K562 (cell line): Measurements from ENCODE around the gene ENTPD6. TPM values are rescaled to one million over a fixed set of nuclear protein-coding genes. Genes with fewer than 3 reads are reported as not detected.

Experiments used
- ATAC-seq: fragments of 200-7000 bp; cut with Tn5 transposase; 3 replicates; pipeline ENCODE4 v1.9.1; 2020; ENCODE audit warnings: moderate library complexity
- BruUV-seq: library from RNA; stranded (reverse); fragments of 400-500 nt; replicated peaks from 2 replicates; lab custom pipeline; 2021; lab: Mats Ljungman, UMichigan
- CTCF ChIA-PET: fragments of 300-600 bp; formaldehyde crosslinking; extraction: SDS; loops from one replicate; lab custom pipeline; 2021; ENCODE audit warnings: low intra/inter-chr PET ratio; lab: Yijun Ruan, JAX
- POLR2A ChIA-PET: fragments of 300-600, 350-650 bp; sonication (Branson Sonifier 250); formaldehyde crosslinking; extraction: SDS; loops from one replicate; lab custom pipeline; 2021; ENCODE audit warnings: antibody characterized with exemption, inconsistent platforms; lab: Yijun Ruan, JAX
- DNase-seq, 4 experiments: peaks; one replicate each; pipeline versions ENCODE4 v3.0.0 to v3.0.0-alpha.2; 2011 to 2018; ENCODE audit warnings: low spot score in 3 of 4, mixed read lengths in 3 of 4; ENCODE audit errors: extremely low read depth in 1 of 4
- FAIRE-seq: peaks from 2 replicates; lab custom pipeline; 2011; peaks lifted over from hg19 to GRCh38; lab: Jason Lieb, UNC
- H2AFZ ChIP-seq: 2 replicates; pipeline ENCODE4 v1.6.0; 2011; ENCODE audit warnings: low read depth, low read length, control low read depth, inconsistent platforms
- H3K27ac ChIP-seq: fragments of 200-600 bp; 3 replicates; pipeline ENCODE4 v1.8.0; 2011; ENCODE audit warnings: low read depth, mild to moderate bottlenecking, control low read depth, inconsistent platforms, low read length, moderate library complexity, mixed read lengths; ENCODE audit errors: extremely low read depth
- H3K27me3 ChIP-seq, 2 experiments: fragments of 300-600 bp in 1 of 2; 2 replicates in 1 of 2; 3 replicates in 1 of 2; pipeline versions ENCODE4 v1.6.0 to v1.8.0; 2011; ENCODE audit warnings: inconsistent platforms in 2 of 2, low read length in 2 of 2, mild to moderate bottlenecking in 1 of 2, mixed read lengths in 1 of 2, moderate library complexity in 1 of 2; ENCODE audit not compliant: control insufficient read depth in 2 of 2, insufficient read depth in 2 of 2
- H3K36me3 ChIP-seq: fragments of 300-600 bp; 3 replicates; pipeline ENCODE4 v1.8.0; 2011; ENCODE audit warnings: mild to moderate bottlenecking, low read length, inconsistent platforms; ENCODE audit not compliant: control insufficient read depth, insufficient read depth
- H3K4me1 ChIP-seq, 2 experiments: fragments of 200-600 bp in 1 of 2; replicated peaks in 1 of 2; 2 replicates in 1 of 2; 3 replicates in 1 of 2; pipeline versions ENCODE4 v1.5.1 to v1.8.0; 2011; ENCODE audit warnings: inconsistent platforms in 2 of 2, low read length in 2 of 2, mild to moderate bottlenecking in 1 of 2, mixed read lengths in 1 of 2, moderate library complexity in 1 of 2; ENCODE audit not compliant: control insufficient read depth in 2 of 2, insufficient read depth in 2 of 2
- H3K4me2 ChIP-seq: 2 replicates; pipeline ENCODE4 v1.6.1; 2011; ENCODE audit warnings: low read length, control low read depth, inconsistent platforms, mixed read lengths; ENCODE audit not compliant: insufficient read depth
- H3K4me3 ChIP-seq: fragments of 200-600 bp; sonication (generic), shearing (Covaris generic); 2 replicates; pipeline ENCODE4 v1.5.1; 2016; ENCODE audit warnings: control low read depth, inconsistent platforms
- H3K79me2 ChIP-seq: fragments of 200-600 bp; 3 replicates; pipeline ENCODE4 v1.8.0; 2011; ENCODE audit warnings: low read length, inconsistent platforms; ENCODE audit not compliant: control insufficient read depth, insufficient read depth
- H3K9ac ChIP-seq, 2 experiments: 2 replicates each; pipeline versions ENCODE4 v1.6.0 to v1.6.1; 2011; ENCODE audit warnings: low read depth in 2 of 2, low read length in 2 of 2, control low read depth in 1 of 2, inconsistent platforms in 1 of 2, mild to moderate bottlenecking in 1 of 2, mixed read lengths in 1 of 2; ENCODE audit not compliant: insufficient read depth in 1 of 2
- H3K9me1 ChIP-seq: one replicate; pipeline ENCODE4 v1.6.0; 2011; ENCODE audit warnings: inconsistent platforms, mild to moderate bottlenecking, low read length, moderate library complexity; ENCODE audit not compliant: control insufficient read depth, insufficient read depth
- H3K9me3 ChIP-seq: replicated peaks from 2 replicates; pipeline ENCODE4 v1.5.1; 2011; ENCODE audit warnings: low read depth, low read length, inconsistent platforms; ENCODE audit not compliant: control insufficient read depth, insufficient read depth
- H4K20me1 ChIP-seq: replicated peaks from 2 replicates; pipeline ENCODE4 v1.6.1; 2011; ENCODE audit warnings: low read length, inconsistent platforms, mixed read lengths; ENCODE audit not compliant: control insufficient read depth, insufficient read depth
- KAT8 ChIP-seq: fragments of 450-650 bp; IDR thresholded peaks from 2 replicates; pipeline ENCODE4 v1.6.1; 2016; ENCODE audit warnings: low read depth, mild to moderate bottlenecking
- MAFG ChIP-seq: fragments of 450-650 bp; conservative IDR thresholded peaks from 2 replicates; pipeline ENCODE4 v1.6.1; 2016; ENCODE audit warnings: missing genetic modification characterization, missing compliant biosample characterization
- MEF2A ChIP-seq: IDR thresholded peaks from 2 replicates; pipeline ENCODE4 v1.6.1; 2011; ENCODE audit warnings: low read depth, mild to moderate bottlenecking, low read length, moderate library complexity; ENCODE audit not compliant: control insufficient read depth
- PHB2 ChIP-seq: fragments of 450-650 bp; IDR thresholded peaks from 2 replicates; pipeline ENCODE4 v1.6.1; 2017; ENCODE audit warnings: low read depth
- ZBTB7A ChIP-seq: IDR thresholded peaks from 2 replicates; pipeline ENCODE4 v1.6.1; 2011; ENCODE audit warnings: low read depth, mild to moderate bottlenecking, low read length, moderate library complexity, borderline replicate concordance; ENCODE audit not compliant: control insufficient read depth
- ZNF431 ChIP-seq: sonication (generic); formaldehyde crosslinking; IDR thresholded peaks from 2 replicates; pipeline ENCODE4 v1.8.0; 2022; ENCODE audit warnings: mild to moderate bottlenecking, missing genetic modification reagents
- ZNF586 ChIP-seq: fragments of 450-650 bp; formaldehyde crosslinking; conservative IDR thresholded peaks from 2 replicates; pipeline ENCODE4 v1.4.0; 2020; ENCODE audit warnings: mild to moderate bottlenecking, moderate library complexity
- WGBS: fragments of 100-300 bp; shearing (Covaris generic); methylation state at CpG from one replicate; pipeline ENCODE4 v1.1.6; 2016; ENCODE audit warnings: low coverage, mixed read lengths; ENCODE audit not compliant: insufficient coverage; ENCODE audit errors: missing lambda C conversion rate; 5-methylcytosine and 5-hydroxymethylcytosine counted together
- in situ Hi-C: fragments of 300-500 bp; cut with MboI; formaldehyde crosslinking; loops from 4 replicates; pipeline ENCODE4 v1.15.0; 2018; ENCODE audit warnings: inconsistent platforms, mixed read lengths
- intact Hi-C: fragments of 100-400 bp; cut with micrococcal nuclease; formaldehyde crosslinking; loops from 2 replicates; pipeline ENCODE4 v1.14.2; 2022
- polyA plus RNA-seq, 8 experiments: library from polyadenylated mRNA; depleted of rRNA in 4 of 8; stranded (reverse) in 5 of 8; unstranded in 3 of 8; fragments of >200 nt; fragmentation: Nextera tagmentation in 2 of 8; fragmentation: Illumina TruSeq in 1 of 8; extraction: Ambion mirVana in 2 of 8; extraction: Trizol in 1 of 8; gene quantifications; 2 replicates each; pipeline versions ENCODE4 v1.2.1 to v1.2.3, GENCODE V29; 2011 to 2014; ENCODE audit warnings: inconsistent platforms in 1 of 8, missing spikeins in 1 of 8
- total RNA-seq, 7 experiments: library from RNA; depleted of rRNA in 6 of 7; stranded (reverse); fragments of >200 nt in 6 of 7; fragmentation: Illumina TruSeq in 2 of 7; extraction: Trizol in 2 of 7; gene quantifications; 2 replicates each; pipeline versions ENCODE4 v1.2.1 to v1.2.3, GENCODE V29; 2011 to 2021; ENCODE audit warnings: low replicate concordance in 1 of 7
- TF ChIP-seq, protein P1 (sequence below), 2 experiments: IDR thresholded peaks in 1 of 2; conservative IDR thresholded peaks in 1 of 2; 2 replicates each; pipeline ENCODE4 v1.6.1; 2016; ENCODE audit warnings: low read depth in 2 of 2, mild to moderate bottlenecking in 1 of 2, missing compliant biosample characterization in 1 of 2, missing genetic modification characterization in 1 of 2, moderate library complexity in 1 of 2

ENTPD6 gene
- total and polyA plus RNA-seq, 9 of the 15 experiments (the other 6 are each of a cell fraction or from before 2014, with no cell fraction given): 0.82 to 36.8 (median 22.4) TPM

DNA sequence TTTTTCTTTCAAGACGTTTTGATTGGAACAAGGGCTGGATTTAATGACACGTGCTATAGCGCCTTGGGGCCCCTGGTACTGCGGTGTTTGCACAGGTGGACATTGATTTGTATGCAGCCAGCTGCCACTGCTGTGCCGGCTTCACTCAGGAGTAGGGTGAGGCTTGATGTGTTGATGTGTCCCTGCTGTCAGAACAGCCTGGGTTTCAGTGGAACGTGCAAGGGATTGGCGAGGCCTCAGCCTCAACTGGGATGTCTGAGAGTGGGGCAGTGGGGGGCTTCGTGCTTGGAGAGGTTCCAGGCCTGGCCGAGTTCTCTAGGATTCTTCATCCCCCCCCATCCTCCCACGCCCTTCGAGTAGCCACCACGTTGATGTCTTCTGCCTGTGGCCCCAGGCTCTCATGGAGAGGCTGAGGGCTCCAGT, 75.3 kb downstream of the ENTPD6 start:
- H3K27ac ChIP-seq: no peak overlapping the region
- H3K9me1 ChIP-seq: no peaks in the 10 kb centered on the region
- no peak for TF ChIP-seq ZNF586 (CRISPR knock-in tag)
- no peak for TF ChIP-seq MAFG (tag)
- no peak for TF ChIP-seq MEF2A
- TF ChIP-seq ZBTB7A: no peak
- no peak for TF ChIP-seq PHB2
- no peak for TF ChIP-seq KAT8
- no peak for TF ChIP-seq ZNF431 (CRISPR knock-in tag)
- TF ChIP-seq, protein P1, sequence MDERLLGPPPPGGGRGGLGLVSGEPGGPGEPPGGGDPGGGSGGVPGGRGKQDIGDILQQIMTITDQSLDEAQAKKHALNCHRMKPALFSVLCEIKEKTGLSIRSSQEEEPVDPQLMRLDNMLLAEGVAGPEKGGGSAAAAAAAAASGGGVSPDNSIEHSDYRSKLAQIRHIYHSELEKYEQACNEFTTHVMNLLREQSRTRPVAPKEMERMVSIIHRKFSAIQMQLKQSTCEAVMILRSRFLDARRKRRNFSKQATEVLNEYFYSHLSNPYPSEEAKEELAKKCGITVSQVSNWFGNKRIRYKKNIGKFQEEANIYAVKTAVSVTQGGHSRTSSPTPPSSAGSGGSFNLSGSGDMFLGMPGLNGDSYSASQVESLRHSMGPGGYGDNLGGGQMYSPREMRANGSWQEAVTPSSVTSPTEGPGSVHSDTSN (CRISPR knock-in tag; IDR thresholded peaks at IDR 0.05; ENCODE audit: low read depth): no peak
- TF ChIP-seq, protein P1 (tag; conservative IDR thresholded peaks at IDR 0.05; ENCODE audit: low read depth): no peak
- TF ChIP-seq, all 486 proteins: peak for 0
- no TSS peak for BruUV-seq
- no peak overlapping the region for H3K4me2 ChIP-seq
- H3K36me3 ChIP-seq: peaks cover 14% of the 10 kb centered on the region; the same call in 1 of the 3 replicates
- H3K27me3 ChIP-seq: no peaks in the 10 kb centered on the region
- no peak overlapping the region for H3K9ac ChIP-seq
- WGBS: 81% methylated on average over 7 of the region's 12 CpGs
- DNase-seq (no peak), FAIRE-seq (no peak), ATAC-seq (no peak)
- ChIA-PET POLR2A (no interaction called here), CTCF (no interaction called here)
- H2AFZ ChIP-seq: no peak overlapping the region
- intact Hi-C loops (no loop called here), in situ Hi-C loops (no loop called here)
- no peaks in the 10 kb centered on the region for H3K79me2 ChIP-seq
- no peak overlapping the region for H3K4me3 ChIP-seq
- no peaks in the 10 kb centered on the region for H3K9me3 ChIP-seq
- no peaks in the 10 kb centered on the region for H3K4me1 ChIP-seq
- no peaks in the 10 kb centered on the region for H4K20me1 ChIP-seq
